ENCODE results near the gene PARD6A. TPM values are rescaled to one million over a fixed set of nuclear protein-coding genes. Genes with fewer than 3 reads are reported as not detected.

The PARD6A gene
- total and polyA plus RNA-seq, 2 of the 13 experiments (the other 11 are each of a cell fraction or from before 2014, with no cell fraction given): 3.5 to 4.3 TPM

GRCh38 chr16:67667817-67668494 is 7.2 kb downstream of the PARD6A start (continued):
- TF ChIP-seq, protein P1, sequence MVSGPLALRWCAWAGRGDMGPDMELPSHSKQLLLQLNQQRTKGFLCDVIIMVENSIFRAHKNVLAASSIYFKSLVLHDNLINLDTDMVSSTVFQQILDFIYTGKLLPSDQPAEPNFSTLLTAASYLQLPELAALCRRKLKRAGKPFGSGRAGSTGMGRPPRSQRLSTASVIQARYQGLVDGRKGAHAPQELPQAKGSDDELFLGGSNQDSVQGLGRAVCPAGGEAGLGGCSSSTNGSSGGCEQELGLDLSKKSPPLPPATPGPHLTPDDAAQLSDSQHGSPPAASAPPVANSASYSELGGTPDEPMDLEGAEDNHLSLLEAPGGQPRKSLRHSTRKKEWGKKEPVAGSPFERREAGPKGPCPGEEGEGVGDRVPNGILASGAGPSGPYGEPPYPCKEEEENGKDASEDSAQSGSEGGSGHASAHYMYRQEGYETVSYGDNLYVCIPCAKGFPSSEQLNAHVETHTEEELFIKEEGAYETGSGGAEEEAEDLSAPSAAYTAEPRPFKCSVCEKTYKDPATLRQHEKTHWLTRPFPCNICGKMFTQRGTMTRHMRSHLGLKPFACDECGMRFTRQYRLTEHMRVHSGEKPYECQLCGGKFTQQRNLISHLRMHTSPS (CRISPR knock-in tag; IDR thresholded peaks at IDR 0.05; ENCODE audit: low read depth): peak; percentile 93
- TF ChIP-seq SP4 (CRISPR knock-in tag; IDR thresholded peaks at IDR 0.05) (no peak; the same call in 1 of the 2 replicates), SRY (CRISPR knock-in tag; IDR thresholded peaks at IDR 0.05) (no peak; the same call in 1 of the 2 replicates), ZXDC (CRISPR knock-in tag; IDR thresholded peaks at IDR 0.05) (no peak), ZNF224 (CRISPR knock-in tag; IDR thresholded peaks at IDR 0.05) (no peak), HNF4G (IDR thresholded peaks at IDR 0.05; ENCODE audit: borderline replicate concordance, low read depth, low read length) (no peak), HNF4G (CRISPR knock-in tag; IDR thresholded peaks at IDR 0.05; ENCODE audit: borderline replicate concordance, low read depth) (no peak; the same call in none of the 2 replicates), ELK4 (CRISPR knock-in tag; IDR thresholded peaks at IDR 0.05; ENCODE audit: borderline replicate concordance) (no peak), DNMT1 (CRISPR knock-in tag; IDR thresholded peaks at IDR 0.05) (no peak; the same call in 1 of the 2 replicates), KAT2B (IDR thresholded peaks at IDR 0.05; ENCODE audit: borderline replicate concordance, low read depth, low read length) (no peak), ZSCAN12 (CRISPR knock-in tag; IDR thresholded peaks at IDR 0.05) (no peak), ZNF547 (CRISPR knock-in tag; IDR thresholded peaks at IDR 0.05) (peak; percentile 39; the same call in 1 of the 2 replicates), ZFYVE20 (CRISPR knock-in tag; IDR thresholded peaks at IDR 0.05; ENCODE audit: borderline replicate concordance, low read depth) (0 out of 2 replicates have a peak, but pooled peaks have one; percentile 25), IRF9 (CRISPR knock-in tag; IDR thresholded peaks at IDR 0.05; ENCODE audit: borderline replicate concordance) (0 out of 2 replicates have a peak, but pooled peaks have one; percentile 71), ZNF205 (CRISPR knock-in tag; IDR thresholded peaks at IDR 0.05) (peak; percentile 87; the same call in 1 of the 2 replicates), ZNF180 (CRISPR knock-in tag; IDR thresholded peaks at IDR 0.05; ENCODE audit: borderline replicate concordance, low read depth) (no peak)
- TF ChIP-seq, protein P2, sequence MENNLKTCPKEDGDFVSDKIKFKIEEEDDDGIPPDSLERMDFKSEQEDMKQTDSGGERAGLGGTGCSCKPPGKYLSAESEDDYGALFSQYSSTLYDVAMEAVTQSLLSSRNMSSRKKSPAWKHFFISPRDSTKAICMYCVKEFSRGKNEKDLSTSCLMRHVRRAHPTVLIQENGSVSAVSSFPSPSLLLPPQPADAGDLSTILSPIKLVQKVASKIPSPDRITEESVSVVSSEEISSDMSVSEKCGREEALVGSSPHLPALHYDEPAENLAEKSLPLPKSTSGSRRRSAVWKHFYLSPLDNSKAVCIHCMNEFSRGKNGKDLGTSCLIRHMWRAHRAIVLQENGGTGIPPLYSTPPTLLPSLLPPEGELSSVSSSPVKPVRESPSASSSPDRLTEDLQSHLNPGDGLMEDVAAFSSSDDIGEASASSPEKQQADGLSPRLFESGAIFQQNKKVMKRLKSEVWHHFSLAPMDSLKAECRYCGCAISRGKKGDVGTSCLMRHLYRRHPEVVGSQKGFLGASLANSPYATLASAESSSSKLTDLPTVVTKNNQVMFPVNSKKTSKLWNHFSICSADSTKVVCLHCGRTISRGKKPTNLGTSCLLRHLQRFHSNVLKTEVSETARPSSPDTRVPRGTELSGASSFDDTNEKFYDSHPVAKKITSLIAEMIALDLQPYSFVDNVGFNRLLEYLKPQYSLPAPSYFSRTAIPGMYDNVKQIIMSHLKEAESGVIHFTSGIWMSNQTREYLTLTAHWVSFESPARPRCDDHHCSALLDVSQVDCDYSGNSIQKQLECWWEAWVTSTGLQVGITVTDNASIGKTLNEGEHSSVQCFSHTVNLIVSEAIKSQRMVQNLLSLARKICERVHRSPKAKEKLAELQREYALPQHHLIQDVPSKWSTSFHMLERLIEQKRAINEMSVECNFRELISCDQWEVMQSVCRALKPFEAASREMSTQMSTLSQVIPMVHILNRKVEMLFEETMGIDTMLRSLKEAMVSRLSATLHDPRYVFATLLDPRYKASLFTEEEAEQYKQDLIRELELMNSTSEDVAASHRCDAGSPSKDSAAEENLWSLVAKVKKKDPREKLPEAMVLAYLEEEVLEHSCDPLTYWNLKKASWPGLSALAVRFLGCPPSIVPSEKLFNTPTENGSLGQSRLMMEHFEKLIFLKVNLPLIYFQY (CRISPR knock-in tag; IDR thresholded peaks at IDR 0.05; ENCODE audit: borderline replicate concordance): no peak; the same call in 1 of the 2 replicates

All from HepG2 (cell line).